ENCODE data around the gene MCL1.

DNA sequence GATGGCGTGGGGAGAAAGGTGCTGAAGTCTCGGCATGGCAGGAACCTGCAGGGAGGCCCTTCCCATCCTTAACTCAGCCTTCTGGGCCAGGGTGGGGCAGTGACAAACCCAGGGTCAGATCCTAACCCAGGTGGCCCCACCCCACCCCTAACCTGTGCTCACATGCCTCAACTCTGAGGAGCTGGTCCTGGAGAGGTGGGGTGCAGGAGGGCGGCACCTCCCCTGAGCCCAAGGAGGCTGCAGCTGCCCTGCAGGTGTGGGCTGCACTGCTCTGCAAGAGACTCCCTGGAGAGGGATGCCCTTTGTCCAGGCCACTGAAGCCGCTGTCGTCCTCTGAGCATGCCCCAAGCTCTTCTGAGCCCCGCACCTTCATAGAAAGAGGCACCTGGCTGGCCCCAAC, 45.4 kb downstream of the MCL1 start:
- TF ChIP-seq, protein P1, sequence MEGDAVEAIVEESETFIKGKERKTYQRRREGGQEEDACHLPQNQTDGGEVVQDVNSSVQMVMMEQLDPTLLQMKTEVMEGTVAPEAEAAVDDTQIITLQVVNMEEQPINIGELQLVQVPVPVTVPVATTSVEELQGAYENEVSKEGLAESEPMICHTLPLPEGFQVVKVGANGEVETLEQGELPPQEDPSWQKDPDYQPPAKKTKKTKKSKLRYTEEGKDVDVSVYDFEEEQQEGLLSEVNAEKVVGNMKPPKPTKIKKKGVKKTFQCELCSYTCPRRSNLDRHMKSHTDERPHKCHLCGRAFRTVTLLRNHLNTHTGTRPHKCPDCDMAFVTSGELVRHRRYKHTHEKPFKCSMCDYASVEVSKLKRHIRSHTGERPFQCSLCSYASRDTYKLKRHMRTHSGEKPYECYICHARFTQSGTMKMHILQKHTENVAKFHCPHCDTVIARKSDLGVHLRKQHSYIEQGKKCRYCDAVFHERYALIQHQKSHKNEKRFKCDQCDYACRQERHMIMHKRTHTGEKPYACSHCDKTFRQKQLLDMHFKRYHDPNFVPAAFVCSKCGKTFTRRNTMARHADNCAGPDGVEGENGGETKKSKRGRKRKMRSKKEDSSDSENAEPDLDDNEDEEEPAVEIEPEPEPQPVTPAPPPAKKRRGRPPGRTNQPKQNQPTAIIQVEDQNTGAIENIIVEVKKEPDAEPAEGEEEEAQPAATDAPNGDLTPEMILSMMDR (IDR thresholded peaks at IDR 0.05; ENCODE audit: insufficient read depth, low read length, poor library complexity, severe bottlenecking) = no peak
- no peak for TF ChIP-seq EZH2phosphoT487 (conservative IDR thresholded peaks at IDR 0.05; ENCODE audit: low read length)

Data from SU-DHL-6 (cell line).